Keratinocyte (primary cell): ENCODE results near the gene UBE2F.

Experiments used
- CTCF ChIP-seq, 3 experiments: IDR thresholded peaks in 1 of 3; conservative IDR thresholded peaks in 1 of 3; optimal IDR thresholded peaks in 1 of 3; 2 replicates in 2 of 3; 3 replicates in 1 of 3; pipeline versions ENCODE3 to v1.5.1; 2011; ENCODE audit warnings: low read length in 3 of 3, mild to moderate bottlenecking in 3 of 3, moderate library complexity in 2 of 3, control low read depth in 1 of 3, inconsistent platforms in 1 of 3; ENCODE audit not compliant: insufficient read depth in 2 of 3; ENCODE audit errors: extremely low read depth in 1 of 3
- EZH2 ChIP-seq: IDR thresholded peaks from one replicate; pipeline ENCODE4 v1.6.1; 2012; ENCODE audit warnings: inconsistent platforms, mild to moderate bottlenecking, low read length, moderate library complexity

DNA sequence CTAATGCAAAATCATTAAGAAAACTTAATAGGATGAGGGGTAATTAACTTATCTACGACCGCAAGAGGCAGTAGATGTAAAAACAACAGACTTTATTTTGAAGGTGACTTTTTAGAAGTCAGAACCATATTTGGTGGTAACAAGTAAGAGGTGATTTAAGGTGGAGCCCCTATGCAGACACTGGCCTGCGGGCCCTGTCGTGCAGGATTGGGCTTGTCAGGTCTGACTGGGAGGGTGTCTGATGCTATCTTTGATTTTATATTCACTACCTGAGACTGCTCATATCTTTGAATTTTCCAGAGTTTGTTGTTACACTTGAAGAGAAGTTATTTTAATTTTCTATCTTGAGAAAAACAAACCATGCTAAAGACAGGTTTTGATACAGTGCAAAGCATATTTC lies 64.9 kb downstream of the UBE2F start:
- TF ChIP-seq CTCF (optimal IDR thresholded peaks at IDR 0.05 in 1 of 3, IDR thresholded peaks at IDR 0.05 in 1 of 3, conservative IDR thresholded peaks at IDR 0.05 in 1 of 3; ENCODE audit: extremely low read depth in 1 of 3, insufficient read depth in 2 of 3, low read length in 3 of 3), result no peak
- TF ChIP-seq EZH2, result no peak
